Endothelial cell of umbilical vein (primary cell): ENCODE data around the gene RAB10. TPM values are rescaled to one million over a fixed set of nuclear protein-coding genes. Genes with fewer than 3 reads are reported as not detected.

ENCODE experiments used
- BruUV-seq: library from RNA; stranded (reverse); fragments of 400-500 nt; replicated peaks from 2 replicates; lab custom pipeline; 2021; lab: Mats Ljungman, UMichigan
- CTCF ChIA-PET: fragments of 300-600, 350-600 bp; sonication (Branson Sonifier 250); formaldehyde crosslinking; loops from one replicate; lab custom pipeline; 2021; ENCODE audit warnings: antibody characterized with exemption, inconsistent platforms; lab: Charles Lee
- POLR2A ChIA-PET: fragments of 300-600, 350-600 bp; sonication (Branson Sonifier 250); formaldehyde crosslinking; loops from one replicate; lab custom pipeline; 2021; ENCODE audit warnings: antibody characterized with exemption, inconsistent platforms; lab: Charles Lee
- DNase-seq: peaks from one replicate; pipeline ENCODE4 v3.0.0-alpha.2; 2011; ENCODE audit warnings: low read depth, low spot score
- FAIRE-seq: peaks from 2 replicates; lab custom pipeline; 2011; peaks lifted over from hg19 to GRCh38; lab: Jason Lieb, UNC
- H2AFZ ChIP-seq: 2 replicates; pipeline ENCODE4 v1.6.0; 2012; ENCODE audit warnings: low read depth, low read length, control low read depth, inconsistent platforms
- H3K27ac ChIP-seq: 2 replicates; pipeline ENCODE4 v1.5.1; 2011; ENCODE audit warnings: low read depth, mild to moderate bottlenecking, control low read depth, low read length, moderate library complexity; ENCODE audit not compliant: insufficient read depth
- H3K27me3 ChIP-seq, 2 experiments: 2 replicates each; pipeline versions ENCODE4 v1.6.0 to v1.6.1; 2011; ENCODE audit warnings: low read length in 2 of 2, mixed read lengths in 1 of 2; ENCODE audit not compliant: control insufficient read depth in 2 of 2, insufficient read depth in 2 of 2
- H3K36me3 ChIP-seq, 2 experiments: 2 replicates in 1 of 2; 3 replicates in 1 of 2; pipeline ENCODE4 v1.5.1; 2011; ENCODE audit warnings: low read length in 2 of 2, mild to moderate bottlenecking in 1 of 2, moderate library complexity in 1 of 2; ENCODE audit not compliant: control insufficient read depth in 2 of 2, insufficient read depth in 2 of 2; ENCODE audit errors: extremely low read depth in 1 of 2
- H3K4me1 ChIP-seq: 3 replicates; pipeline ENCODE4 v1.5.1; 2011; ENCODE audit warnings: mild to moderate bottlenecking, low read length; ENCODE audit not compliant: control insufficient read depth, insufficient read depth; ENCODE audit errors: extremely low read depth
- H3K4me2 ChIP-seq: 2 replicates; pipeline ENCODE4 v1.6.1; 2011; ENCODE audit warnings: low read length, control low read depth, mixed read lengths; ENCODE audit not compliant: insufficient read depth
- H3K4me3 ChIP-seq, 3 experiments: fragments of 200-600 bp in 1 of 3; sonication (generic), shearing (Covaris generic) in 1 of 3; replicated peaks in 1 of 3; 2 replicates each; pipeline ENCODE4 v1.5.1; 2011 to 2016; ENCODE audit warnings: control low read depth in 3 of 3, low read length in 3 of 3, mild to moderate bottlenecking in 2 of 3, inconsistent platforms in 1 of 3, low read depth in 1 of 3, moderate library complexity in 1 of 3; ENCODE audit not compliant: insufficient read depth in 1 of 3
- H3K79me2 ChIP-seq: 2 replicates; pipeline ENCODE4 v1.6.0; 2012; ENCODE audit warnings: low read length, inconsistent platforms; ENCODE audit not compliant: control insufficient read depth, insufficient read depth
- H3K9ac ChIP-seq: replicated peaks from 2 replicates; pipeline ENCODE3; 2011; ENCODE audit warnings: low read length, control low read depth; ENCODE audit not compliant: insufficient read depth; ENCODE audit errors: extremely low read depth
- H3K9me1 ChIP-seq: replicated peaks from 3 replicates; pipeline ENCODE4 v1.6.0; 2011; ENCODE audit warnings: mild to moderate bottlenecking, low read length; ENCODE audit not compliant: control insufficient read depth, insufficient read depth; ENCODE audit errors: extremely low read depth
- H3K9me3 ChIP-seq: replicated peaks from 2 replicates; pipeline ENCODE4 v1.5.1; 2012; ENCODE audit warnings: low read length, inconsistent platforms; ENCODE audit not compliant: control insufficient read depth, insufficient read depth
- H4K20me1 ChIP-seq: replicated peaks from 2 replicates; pipeline ENCODE3; 2011; ENCODE audit warnings: mild to moderate bottlenecking, low read length; ENCODE audit not compliant: control insufficient read depth, insufficient read depth; ENCODE audit errors: extremely low read depth
- CTCF ChIP-seq, 2 donors: IDR thresholded peaks; 1 replicate in 1 of 2; 2 replicates in 1 of 2; pipeline ENCODE4 v1.5.1; 2011; ENCODE audit warnings: low read length in 2 of 2, mild to moderate bottlenecking in 2 of 2, moderate library complexity in 2 of 2, control low read depth in 1 of 2, inconsistent platforms in 1 of 2, low read depth in 1 of 2; ENCODE audit not compliant: insufficient read depth in 1 of 2; ENCODE audit errors: extremely low read depth in 1 of 2
- FOS ChIP-seq: IDR thresholded peaks from 2 replicates; pipeline ENCODE4 v1.6.1; 2011; ENCODE audit warnings: mild to moderate bottlenecking, low read length, moderate library complexity, borderline replicate concordance; ENCODE audit not compliant: insufficient read depth
- JUN ChIP-seq: IDR thresholded peaks from 2 replicates; pipeline ENCODE4 v1.6.1; 2011; ENCODE audit warnings: borderline replicate concordance, low read depth; ENCODE audit not compliant: insufficient read length, insufficient read depth
- MYC ChIP-seq: IDR thresholded peaks from one replicate; pipeline ENCODE4 v1.6.1; 2011; ENCODE audit warnings: mild to moderate bottlenecking, low read depth, low read length
- POLR2AphosphoS5 ChIP-seq: IDR thresholded peaks from 2 replicates; pipeline ENCODE4 v1.6.1; 2012; ENCODE audit warnings: low read depth, mild to moderate bottlenecking, control low read depth, low read length, moderate library complexity; ENCODE audit not compliant: insufficient read depth
- dilution Hi-C: fragments of 300-500 bp; cut with MboI; formaldehyde crosslinking; loops from one replicate; pipeline ENCODE4 v1.15.0; 2019; ENCODE audit warnings: low sequenced_read_pairs; ENCODE audit not compliant: extremely low pct_ligation_motif_present
- intact Hi-C: fragments of 100-400 bp; cut with micrococcal nuclease; formaldehyde crosslinking; loops from one replicate; pipeline ENCODE4 v1.10.0; 2022
- polyA plus RNA-seq, 4 experiments: library from polyadenylated mRNA; depleted of rRNA in 3 of 4; stranded (reverse) in 3 of 4; unstranded in 1 of 4; fragments of >200 nt; gene quantifications; 2 replicates each; pipeline versions ENCODE4 v1.2.1 to v1.2.3, GENCODE V29; 2011 to 2012; ENCODE audit warnings: missing spikeins in 1 of 4
- total RNA-seq: library from RNA; stranded (reverse); gene quantifications from 2 replicates; pipeline ENCODE4 v1.2.3, GENCODE V29; 2021

The RAB10 gene
- total and polyA plus RNA-seq, 2 donors (not counting 3 experiments of a cell fraction or from before 2014, with no cell fraction given), result 45.1 to 104 TPM

- FAIRE-seq (peak; percentile 64), DNase-seq (peak; percentile 74)
- intact Hi-C loops (loop anchor here (1.0 kb wide), 4 partner anchors 57 to 293 kb away; no protein-coding TSS in a partner anchor), dilution Hi-C loops (no loop called here)
- no peak overlapping the region for H2AFZ ChIP-seq
- H3K9me3 ChIP-seq, result no peaks in the 10 kb centered on the region
- H3K36me3 ChIP-seq, result no peaks in the 10 kb centered on the region
- POLR2A ChIA-PET, result no interaction called here
- H3K4me2 ChIP-seq, result peak overlapping the region; percentile 49
- H3K9me1 ChIP-seq, result no peaks in the 10 kb centered on the region
- no peaks in the 10 kb centered on the region for H4K20me1 ChIP-seq
- H3K27me3 ChIP-seq, result peaks cover 0 to 2% of the 10 kb centered on the region in 2 experiments
- no TSS peak for BruUV-seq
- H3K4me3 ChIP-seq, result no peak overlapping the region
- no peak overlapping the region for H3K9ac ChIP-seq
- CTCF ChIA-PET, result interaction anchor here (0.6 to 2.9 kb wide), 22 partner anchors 8 to 538 kb away, joined by 3 to 35 read pairs (median 4); partner anchors contain the start of gene RAB10
- TF ChIP-seq JUN, result no peak
- TF ChIP-seq POLR2AphosphoS5, result no peak
- TF ChIP-seq MYC, result no peak
- TF ChIP-seq CTCF (IDR thresholded peaks at IDR 0.05; ENCODE audit: extremely low read depth in 1 of 2, insufficient read depth in 1 of 2, low read depth in 1 of 2, low read length in 2 of 2), result peak; percentile 59 to 61
- TF ChIP-seq FOS, result peak; percentile 35
- H3K4me1 ChIP-seq, result peaks cover 11% of the 10 kb centered on the region
- no peaks in the 10 kb centered on the region for H3K79me2 ChIP-seq
- H3K27ac ChIP-seq, result no peak overlapping the region
Observed at GRCh38 chr2:26144953-26145680, 111.2 kb downstream of the RAB10 start.
